Measurements from ENCODE around the gene ERICH4. TPM values are rescaled to one million over a fixed set of nuclear protein-coding genes. Genes with fewer than 3 reads are reported as not detected.
A peak's percentile ranks its signal among the peaks of the same experiment; 100 is the strongest.

The ERICH4 gene
- total RNA-seq, 1 experiment from 2014 or later = not detected

DNA sequence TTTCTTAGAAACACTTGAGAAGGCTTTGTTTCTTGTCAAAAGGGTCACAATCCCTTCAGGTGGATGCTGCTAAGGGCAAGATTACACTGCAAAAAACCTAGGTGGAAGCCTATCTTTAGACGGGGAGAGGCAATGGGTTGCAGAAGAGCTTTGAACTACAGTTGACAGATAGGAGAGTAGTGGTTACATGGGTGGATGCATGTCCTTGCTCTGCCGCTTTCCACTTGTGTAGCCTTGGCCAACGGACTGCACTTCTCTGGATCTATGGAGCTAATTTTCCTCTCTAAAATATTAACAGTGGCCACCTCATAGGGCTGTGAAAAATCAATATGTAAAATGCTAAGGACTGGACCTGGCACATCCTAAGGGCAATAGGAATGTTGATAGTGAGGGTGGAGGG is 44.4 kb upstream of the ERICH4 start:
- Mint-ChIP-seq H3K27me3 (ENCODE audit: unreplicated experiment) (no peaks in the 10 kb centered on the region), H3K27ac (ENCODE audit: unreplicated experiment) (no peak overlapping the region), H3K4me3 (ENCODE audit: low read depth, unreplicated experiment) (peak overlapping the region; percentile 99), H3K36me3 (ENCODE audit: insufficient read depth, unreplicated experiment) (peaks cover 23% of the 10 kb centered on the region), H3K4me1 (ENCODE audit: low read depth, unreplicated experiment) (peaks cover 34% of the 10 kb centered on the region), H3K9me3 (ENCODE audit: low read depth, unreplicated experiment) (no peaks in the 10 kb centered on the region)
- no peak for DNase-seq
- intact Hi-C loops (cut with micrococcal nuclease; ENCODE audit: unreplicated experiment) = no loop called here
- BruUV-seq (replicated peaks) = no TSS peak
- CTCF ChIA-PET = no interaction called here
- TF ChIP-seq, protein P1, sequence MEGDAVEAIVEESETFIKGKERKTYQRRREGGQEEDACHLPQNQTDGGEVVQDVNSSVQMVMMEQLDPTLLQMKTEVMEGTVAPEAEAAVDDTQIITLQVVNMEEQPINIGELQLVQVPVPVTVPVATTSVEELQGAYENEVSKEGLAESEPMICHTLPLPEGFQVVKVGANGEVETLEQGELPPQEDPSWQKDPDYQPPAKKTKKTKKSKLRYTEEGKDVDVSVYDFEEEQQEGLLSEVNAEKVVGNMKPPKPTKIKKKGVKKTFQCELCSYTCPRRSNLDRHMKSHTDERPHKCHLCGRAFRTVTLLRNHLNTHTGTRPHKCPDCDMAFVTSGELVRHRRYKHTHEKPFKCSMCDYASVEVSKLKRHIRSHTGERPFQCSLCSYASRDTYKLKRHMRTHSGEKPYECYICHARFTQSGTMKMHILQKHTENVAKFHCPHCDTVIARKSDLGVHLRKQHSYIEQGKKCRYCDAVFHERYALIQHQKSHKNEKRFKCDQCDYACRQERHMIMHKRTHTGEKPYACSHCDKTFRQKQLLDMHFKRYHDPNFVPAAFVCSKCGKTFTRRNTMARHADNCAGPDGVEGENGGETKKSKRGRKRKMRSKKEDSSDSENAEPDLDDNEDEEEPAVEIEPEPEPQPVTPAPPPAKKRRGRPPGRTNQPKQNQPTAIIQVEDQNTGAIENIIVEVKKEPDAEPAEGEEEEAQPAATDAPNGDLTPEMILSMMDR (IDR thresholded peaks at IDR 0.05; ENCODE audit: unreplicated experiment) = no peak

DNA sequence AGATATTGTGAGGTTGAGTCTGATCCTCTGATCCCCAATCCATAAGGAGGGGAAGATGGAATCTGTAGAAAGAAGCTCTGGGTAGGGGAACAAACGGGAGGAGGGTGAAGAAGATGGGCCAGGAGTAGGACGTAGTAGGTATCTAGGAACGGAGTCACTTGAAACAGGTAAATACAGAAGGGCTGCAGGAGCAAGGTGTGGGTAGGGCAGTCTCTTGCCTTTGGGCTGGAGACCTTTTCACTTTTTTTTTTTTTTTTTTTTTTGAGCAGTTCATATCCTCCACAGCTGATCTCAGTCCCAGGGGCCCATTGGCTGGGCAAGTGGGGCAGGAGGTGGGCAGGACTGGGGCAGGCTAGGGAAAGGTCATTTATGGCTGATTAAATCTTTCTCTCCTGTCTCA is 43.9 kb upstream of the ERICH4 start:
- TF ChIP-seq, protein P1 (IDR thresholded peaks at IDR 0.05; ENCODE audit: unreplicated experiment) = no peak
- Mint-ChIP-seq H3K27me3 (ENCODE audit: unreplicated experiment) (no peaks in the 10 kb centered on the region), H3K4me3 (ENCODE audit: low read depth, unreplicated experiment) (peak overlapping the region; percentile 99), H3K27ac (ENCODE audit: unreplicated experiment) (no peak overlapping the region), H3K4me1 (ENCODE audit: low read depth, unreplicated experiment) (peaks cover 34% of the 10 kb centered on the region), H3K9me3 (ENCODE audit: low read depth, unreplicated experiment) (no peaks in the 10 kb centered on the region), H3K36me3 (ENCODE audit: insufficient read depth, unreplicated experiment) (peaks cover 23% of the 10 kb centered on the region)
- no peak for DNase-seq
- CTCF ChIA-PET = interaction anchor here (0.6 kb wide), 1 partner anchor 94 kb away, joined by 4 read pairs; no protein-coding TSS in a partner anchor
- no TSS peak for BruUV-seq (replicated peaks)
- intact Hi-C loops (cut with micrococcal nuclease; ENCODE audit: unreplicated experiment) = no loop called here

DNA sequence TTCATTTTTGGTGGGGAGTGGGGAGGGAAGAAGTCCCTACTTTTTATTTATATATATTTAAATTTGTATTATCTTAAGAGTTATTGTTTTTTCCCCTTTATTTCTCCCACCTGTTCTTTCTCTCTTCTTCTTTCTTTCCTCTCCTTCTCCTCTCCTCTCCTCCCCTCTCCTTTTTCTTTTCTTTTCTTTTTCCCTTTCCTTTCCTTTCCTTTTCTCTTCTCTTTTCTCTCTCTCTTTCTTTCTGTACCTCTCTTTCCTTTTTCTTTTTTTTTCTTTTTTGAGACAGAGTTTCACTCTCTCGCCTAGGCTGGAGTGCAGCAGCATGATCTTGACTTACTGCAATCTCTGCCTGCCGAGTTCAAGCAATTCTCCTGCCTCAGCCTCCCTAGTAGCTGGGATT is 43.4 kb upstream of the ERICH4 start:
- H3K9me3 Mint-ChIP-seq (ENCODE audit: low read depth, unreplicated experiment) = no peaks in the 10 kb centered on the region
- TF ChIP-seq, protein P1 (IDR thresholded peaks at IDR 0.05; ENCODE audit: unreplicated experiment) = no peak
- no TSS peak for BruUV-seq (replicated peaks)
- H3K4me1 Mint-ChIP-seq (ENCODE audit: low read depth, unreplicated experiment) = peaks cover 34% of the 10 kb centered on the region
- CTCF ChIA-PET = interaction anchor here (0.6 kb wide), 1 partner anchor 93 kb away, joined by 4 read pairs; no protein-coding TSS in a partner anchor
- DNase-seq = no peak
- intact Hi-C loops (cut with micrococcal nuclease; ENCODE audit: unreplicated experiment) = no loop called here
- H3K36me3 Mint-ChIP-seq (ENCODE audit: insufficient read depth, unreplicated experiment) = peaks cover 23% of the 10 kb centered on the region
- H3K4me3 Mint-ChIP-seq (ENCODE audit: low read depth, unreplicated experiment) = peak overlapping the region; percentile 99
- no peak overlapping the region for H3K27ac Mint-ChIP-seq (ENCODE audit: unreplicated experiment)
- no peaks in the 10 kb centered on the region for H3K27me3 Mint-ChIP-seq (ENCODE audit: unreplicated experiment)

DNA sequence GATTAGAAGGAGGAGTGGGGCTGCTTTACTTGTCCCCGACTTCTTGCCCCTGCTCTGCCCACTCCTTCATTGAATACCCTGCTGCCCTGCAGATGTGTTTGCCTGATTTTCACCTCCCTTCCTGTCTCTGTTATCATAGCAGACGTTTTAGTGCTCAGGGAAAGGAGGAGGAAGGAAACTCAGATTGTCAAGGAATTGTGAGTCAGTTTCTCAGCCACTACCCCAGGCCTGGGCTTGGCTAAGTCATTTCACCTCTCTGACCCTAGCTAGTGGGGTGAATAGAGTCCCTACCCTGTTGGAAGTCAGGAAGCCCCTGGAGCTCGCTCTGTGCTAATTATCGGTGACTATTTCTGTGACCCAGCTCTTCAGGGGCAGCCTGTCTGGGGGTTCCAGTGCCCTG is 41.5 kb upstream of the ERICH4 start:
- DNase-seq = no peak
- H3K4me3 Mint-ChIP-seq (ENCODE audit: low read depth, unreplicated experiment) = no peak overlapping the region
- peaks cover 21% of the 10 kb centered on the region for H3K4me1 Mint-ChIP-seq (ENCODE audit: low read depth, unreplicated experiment)
- H3K27me3 Mint-ChIP-seq (ENCODE audit: unreplicated experiment) = no peaks in the 10 kb centered on the region
- H3K9me3 Mint-ChIP-seq (ENCODE audit: low read depth, unreplicated experiment) = no peaks in the 10 kb centered on the region
- TF ChIP-seq, protein P1 (IDR thresholded peaks at IDR 0.05; ENCODE audit: unreplicated experiment) = no peak
- intact Hi-C loops (cut with micrococcal nuclease; ENCODE audit: unreplicated experiment) = no loop called here
- no TSS peak for BruUV-seq (replicated peaks)
- H3K27ac Mint-ChIP-seq (ENCODE audit: unreplicated experiment) = no peak overlapping the region
- H3K36me3 Mint-ChIP-seq (ENCODE audit: insufficient read depth, unreplicated experiment) = peaks cover 20% of the 10 kb centered on the region
- CTCF ChIA-PET = no interaction called here

Measured in Calu3 (cell line).